ENCODE measurements around the gene CAMKMT.
"Not testable (repeated sequence)": the region's sequence is repeated elsewhere in the genome, so short reads cannot be mapped to it uniquely, and the experiment has no call there.

CAMKMT gene

GRCh38 chr2:44495544-44495943, 133.8 kb downstream of the CAMKMT start:
- DNase-seq (ENCODE audit: low read depth in 2 of 3, low spot score in 1 of 3): no peak

DNA sequence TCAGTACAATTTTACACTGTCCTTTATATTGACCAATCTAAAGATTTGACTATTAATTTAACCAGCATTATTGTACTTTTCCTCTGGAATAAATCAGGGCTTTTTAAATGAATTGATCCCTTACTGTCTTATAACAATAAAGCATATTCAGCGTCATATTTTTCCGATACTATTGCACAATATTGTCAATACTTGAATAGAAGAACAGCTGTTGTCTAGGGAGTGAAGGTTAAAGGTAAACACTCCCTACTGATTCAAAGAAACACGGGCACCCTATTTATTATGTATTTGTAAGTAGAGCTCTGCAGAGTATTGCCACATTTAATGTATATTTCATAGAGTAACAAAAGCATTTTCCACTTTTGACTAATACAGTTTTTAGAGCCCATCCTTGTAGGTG, 134.4 kb downstream of the CAMKMT start:
- DNase-seq (ENCODE audit: low read depth in 2 of 3, low spot score in 1 of 3): no peak

- no peak for DNase-seq (ENCODE audit: low read depth in 2 of 3, low spot score in 1 of 3)
Observed at GRCh38 chr2:44498551-44498950, 136.8 kb downstream of the CAMKMT start.

- not testable (repeated sequence) for DNase-seq (ENCODE audit: low read depth in 2 of 3, low spot score in 1 of 3)
Observed at GRCh38 chr2:44505664-44506063, 143.9 kb downstream of the CAMKMT start.

GRCh38 chr2:44510246-44510645, 148.5 kb downstream of the CAMKMT start:
- no peak for DNase-seq (ENCODE audit: low read depth in 2 of 3, low spot score in 1 of 3)

- DNase-seq (ENCODE audit: low read depth in 2 of 3, low spot score in 1 of 3): no peak
Observed at GRCh38 chr2:44515416-44515815, 153.7 kb downstream of the CAMKMT start.

GRCh38 chr2:44519026-44519425, 157.3 kb downstream of the CAMKMT start:
- no peak for DNase-seq (ENCODE audit: low read depth in 2 of 3, low spot score in 1 of 3)

DNA sequence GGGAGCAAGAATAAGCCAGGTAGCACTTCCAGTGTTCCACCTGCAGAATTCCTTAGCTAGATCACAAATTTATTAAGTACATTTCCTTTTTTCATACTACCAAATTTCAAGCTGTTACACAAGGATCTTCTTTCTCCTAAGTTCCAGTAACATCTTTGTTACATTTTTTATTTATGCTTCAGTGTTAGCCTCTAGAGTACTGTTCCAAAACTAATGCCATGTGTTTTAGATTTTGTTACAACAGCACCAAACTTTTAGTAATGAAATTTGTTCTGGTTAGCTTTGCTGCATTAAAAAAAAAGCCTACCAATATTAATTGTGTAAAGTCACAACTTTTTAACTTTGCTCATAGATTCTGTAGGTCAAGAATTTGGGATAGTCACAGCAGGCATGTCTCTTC, 161.1 kb downstream of the CAMKMT start:
- DNase-seq (ENCODE audit: low read depth in 2 of 3, low spot score in 1 of 3): no peak

GRCh38 chr2:44524347-44524926, 162.7 kb downstream of the CAMKMT start:
- no peak for DNase-seq (ENCODE audit: low read depth in 2 of 3, low spot score in 1 of 3)

DNA sequence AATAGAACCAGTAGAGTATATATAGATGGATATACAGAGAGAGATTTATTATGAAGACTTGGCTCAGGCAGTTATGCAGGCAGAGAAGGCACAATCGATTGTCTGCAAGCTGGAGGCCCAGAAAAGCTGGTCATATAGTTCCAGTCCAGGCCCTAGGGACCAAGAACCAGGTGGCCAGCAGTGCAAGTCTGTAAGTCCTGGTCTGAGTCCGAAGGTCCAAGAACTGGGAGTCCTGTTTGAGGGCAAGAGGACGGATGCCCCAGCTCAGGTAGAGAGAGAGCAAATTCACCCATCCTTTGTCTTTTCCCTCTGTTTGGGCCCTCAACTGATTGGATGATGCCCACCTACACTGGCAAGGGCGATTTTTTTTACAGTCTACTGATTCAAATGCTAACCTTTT, 164.6 kb downstream of the CAMKMT start:
- no peak for DNase-seq (ENCODE audit: low read depth in 2 of 3, low spot score in 1 of 3)

GRCh38 chr2:44528595-44528994, 166.8 kb downstream of the CAMKMT start:
- no peak for DNase-seq (ENCODE audit: low read depth in 2 of 3, low spot score in 1 of 3)

DNA sequence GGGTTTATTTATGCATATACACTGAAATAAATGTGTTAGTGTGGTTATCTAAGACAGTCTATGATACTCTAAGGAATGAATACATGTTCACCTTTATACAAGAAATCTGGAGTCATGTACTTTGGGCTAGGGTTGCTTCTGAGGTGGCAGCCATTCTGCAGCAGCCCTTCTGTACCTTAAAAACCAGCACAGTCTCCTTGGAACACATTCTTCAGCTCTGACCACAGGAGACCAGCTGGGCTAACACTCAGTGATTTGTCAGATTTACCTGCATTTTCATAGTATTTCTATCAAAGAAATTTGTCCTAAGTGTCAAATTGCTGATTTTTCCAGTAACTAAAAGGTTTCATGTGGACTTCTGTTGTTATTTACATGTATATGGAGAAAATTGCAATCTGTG, 167.7 kb downstream of the CAMKMT start:
- no peak for DNase-seq (ENCODE audit: low read depth in 2 of 3, low spot score in 1 of 3)

- DNase-seq (ENCODE audit: low read depth in 2 of 3, low spot score in 1 of 3): no peak
Observed at GRCh38 chr2:44531289-44531688, 169.5 kb downstream of the CAMKMT start.

- DNase-seq (ENCODE audit: low read depth in 2 of 3, low spot score in 1 of 3): no peak
Observed at GRCh38 chr2:44532031-44532430, 170.3 kb downstream of the CAMKMT start.

GRCh38 chr2:44533508-44533907, 171.8 kb downstream of the CAMKMT start:
- no peak for DNase-seq (ENCODE audit: low read depth in 2 of 3, low spot score in 1 of 3)

DNA sequence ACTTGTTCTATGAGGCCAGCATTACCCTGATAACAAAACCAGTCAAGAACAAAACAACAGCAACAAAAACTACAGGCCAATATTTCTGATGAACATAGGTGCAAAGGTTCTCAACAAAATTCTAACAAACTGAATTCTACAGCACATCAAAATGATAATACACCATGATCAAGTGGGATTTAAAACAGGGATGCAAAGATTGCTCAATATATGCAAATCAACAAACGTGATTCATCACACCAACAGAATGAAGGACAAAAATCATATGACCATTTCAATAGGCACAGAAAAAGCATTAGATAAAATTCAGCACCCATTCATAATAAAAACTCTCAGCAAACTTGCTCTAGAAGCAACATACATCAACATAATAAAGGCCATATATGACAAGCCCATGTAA, 173.6 kb downstream of the CAMKMT start:
- DNase-seq (ENCODE audit: low read depth in 2 of 3, low spot score in 1 of 3): no peak

- DNase-seq (ENCODE audit: low read depth in 2 of 3, low spot score in 1 of 3): no peak
Observed at GRCh38 chr2:44537264-44537663, 175.5 kb downstream of the CAMKMT start.

- no peak for DNase-seq (ENCODE audit: low read depth in 2 of 3, low spot score in 1 of 3)
Observed at GRCh38 chr2:44542520-44542919, 180.8 kb downstream of the CAMKMT start.

DNA sequence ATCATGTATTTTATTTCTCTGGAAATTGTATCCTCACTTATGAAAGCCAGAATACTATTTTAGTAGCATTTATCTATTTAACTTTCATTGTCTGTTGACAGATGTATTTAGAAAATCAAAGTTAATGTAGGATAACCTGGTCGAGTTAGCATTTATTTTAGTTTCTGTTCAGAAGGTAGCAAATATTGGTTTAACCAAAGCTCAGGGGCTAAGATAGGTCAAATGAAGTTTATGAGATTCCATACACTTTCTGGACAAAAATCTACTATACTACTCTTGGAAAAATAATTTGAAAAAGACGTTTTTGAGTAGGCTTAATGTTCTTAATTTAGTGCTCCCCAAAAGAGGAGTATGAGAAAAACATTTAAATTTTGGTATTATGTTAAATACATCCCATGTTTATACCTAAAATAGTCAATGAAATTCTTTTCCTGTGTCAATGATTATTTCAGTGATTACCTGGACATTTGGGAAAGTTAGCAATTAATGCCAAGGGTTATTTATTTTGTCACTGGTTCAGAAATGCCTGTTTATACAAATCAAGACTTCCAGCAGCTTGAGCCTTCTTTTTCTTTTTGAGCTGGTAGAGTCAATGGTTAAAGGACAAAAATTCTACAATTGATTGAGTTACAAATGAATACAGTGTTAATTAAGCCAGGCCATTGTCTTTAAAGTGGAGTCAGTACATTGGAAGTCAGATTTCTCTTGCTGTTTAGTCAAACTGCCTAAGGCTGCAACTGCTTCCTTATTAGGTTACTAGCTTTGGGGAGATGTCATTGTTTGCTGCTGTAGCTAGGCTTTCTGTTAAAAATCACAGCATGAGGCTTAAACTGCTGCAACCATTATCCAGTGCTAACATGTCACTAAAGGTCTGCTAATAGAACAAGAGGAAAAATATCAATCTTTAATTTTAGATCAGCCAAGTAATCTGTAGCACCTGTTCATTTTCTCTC, 182.3 kb downstream of the CAMKMT start:
- DNase-seq (ENCODE audit: low read depth in 2 of 3, low spot score in 1 of 3): no peak

DNA sequence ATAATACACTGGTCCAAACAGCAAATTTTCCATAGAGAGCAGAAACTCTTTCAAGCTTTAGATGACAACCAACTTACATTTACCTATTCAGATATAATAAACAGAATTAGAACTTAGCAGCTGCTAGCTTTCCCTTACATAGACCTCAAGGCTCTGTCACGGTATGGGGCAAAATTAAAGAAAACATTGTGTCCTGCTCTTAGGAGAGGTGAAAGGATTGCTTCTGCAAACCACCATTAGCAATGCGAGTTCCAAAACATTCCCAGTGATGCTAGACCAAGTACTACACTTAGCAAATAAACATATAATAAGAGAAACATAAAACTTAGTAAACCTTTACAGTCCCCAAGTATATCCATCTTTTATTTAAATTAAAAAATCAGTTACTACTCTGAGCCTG, 183.3 kb downstream of the CAMKMT start:
- no peak for DNase-seq (ENCODE audit: low read depth in 2 of 3, low spot score in 1 of 3)

DNA sequence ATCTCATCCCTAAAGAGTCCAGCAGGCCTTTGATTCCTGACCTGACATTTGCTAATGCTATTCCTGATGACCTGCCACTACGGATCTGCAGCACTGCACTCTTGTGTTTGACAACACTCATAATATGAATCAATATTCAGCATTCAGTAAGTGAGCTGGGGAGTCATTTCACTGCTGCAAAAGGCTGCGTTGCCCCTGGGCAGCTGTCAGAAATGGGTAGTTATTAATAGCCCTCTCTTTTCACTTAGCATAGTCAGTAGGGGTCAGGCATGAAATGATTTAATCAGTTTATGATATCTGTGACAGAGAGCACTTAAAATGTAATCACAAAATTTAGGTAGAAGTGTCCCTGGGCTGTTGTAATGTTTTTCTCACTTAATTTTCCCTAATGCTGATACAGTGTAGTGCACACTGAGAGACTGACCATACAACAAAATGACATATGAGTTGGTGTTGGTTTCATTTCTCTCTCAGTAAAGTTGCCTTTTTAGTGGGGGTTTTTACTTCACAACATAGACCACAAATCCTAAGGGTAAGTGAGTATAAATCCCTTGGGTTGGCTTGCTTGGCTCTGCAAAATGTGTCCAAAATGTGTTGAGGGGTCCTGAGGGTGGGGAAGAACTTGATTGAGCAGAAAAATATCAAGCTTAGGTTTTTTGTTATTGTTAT, 184.8 kb downstream of the CAMKMT start:
- DNase-seq (ENCODE audit: low read depth in 2 of 3, low spot score in 1 of 3): no peak

- no peak for DNase-seq (ENCODE audit: low read depth in 2 of 3, low spot score in 1 of 3)
Observed at GRCh38 chr2:44547718-44548117, 186.0 kb downstream of the CAMKMT start.

All from stimulated activated CD4-positive, alpha-beta T cell treated with anti-CD3 and anti-CD28 coated beads, Interleukin-12 subunit alpha, Interleukin-12 subunit beta, amount 100 ng/mL, for 48 hours (primary cell).